Right atrium auricular region (tissue), 2 donors: ENCODE results near the gene PKDREJ. TPM values are rescaled to one million over a fixed set of nuclear protein-coding genes. Genes with fewer than 3 reads are reported as not detected.

Experiments
- DNase-seq: peaks from one replicate; pipeline ENCODE4 v3.0.0-alpha.2; 2019; ENCODE audit warnings: low spot score
- H3K27ac ChIP-seq, 2 donors: fragments of 200-600 bp; sonication (generic); 1 replicate in 1 of 2; 2 replicates in 1 of 2; pipeline ENCODE4 v1.5.1; 2016 to 2019
- H3K27me3 ChIP-seq, 2 donors: fragments of 200-600 bp; sonication (generic); one replicate each; pipeline versions ENCODE4 v1.5.1 to v1.6.0; 2017 to 2019
- H3K36me3 ChIP-seq: fragments of 200-600 bp; sonication (generic); one replicate; pipeline ENCODE4 v1.5.1; 2016
- H3K4me1 ChIP-seq, 2 donors: fragments of 200-600 bp; sonication (generic); one replicate each; pipeline versions ENCODE4 v1.5.1 to v1.6.0; 2017 to 2019
- H3K4me3 ChIP-seq, 2 donors: fragments of 200-600 bp; sonication (generic); 1 replicate in 1 of 2; 2 replicates in 1 of 2; pipeline ENCODE4 v1.5.1; 2017 to 2019; ENCODE audit warnings: mild to moderate bottlenecking in 1 of 2, moderate library complexity in 1 of 2
- H3K9me3 ChIP-seq, 2 donors: fragments of 200-600 bp; sonication (generic); one replicate each; pipeline ENCODE4 v1.5.1; 2019
- CTCF ChIP-seq, 2 donors: fragments of 200-600 bp; sonication (generic); IDR thresholded peaks; one replicate each; pipeline ENCODE4 v1.5.1; 2019; ENCODE audit warnings: antibody characterized with exemption in 2 of 2
- total RNA-seq, 2 donors: library from RNA; depleted of rRNA; stranded (reverse); fragments of >200 nt; gene quantifications; one replicate each; pipeline ENCODE4 v1.1.0, GENCODE V29; 2016

PKDREJ gene
- total RNA-seq, 2 donors from 2014 or later = 0.04 to 0.07 TPM

DNA sequence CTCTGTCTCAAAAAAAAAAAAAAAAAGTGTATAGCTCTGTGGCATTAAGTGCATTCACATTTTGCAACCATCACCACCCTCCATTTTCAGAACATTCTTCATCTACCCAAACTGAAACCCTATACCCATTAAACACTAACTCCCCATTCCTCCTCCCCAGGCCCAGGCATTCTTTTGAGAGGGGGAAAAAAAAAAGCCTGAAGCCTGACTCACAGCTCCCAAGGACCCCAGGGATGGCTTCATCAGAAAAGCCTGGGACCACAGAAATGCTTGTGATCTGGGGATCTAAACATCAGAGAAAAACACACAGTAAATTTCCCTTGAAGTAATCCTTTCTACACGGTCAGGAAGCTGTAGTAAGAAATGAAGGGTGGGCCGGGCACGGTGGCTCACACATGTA is 22.9 kb upstream of the PKDREJ start:
- TF ChIP-seq CTCF (IDR thresholded peaks at IDR 0.05) = no peak
- H3K36me3 ChIP-seq = peaks cover 68% of the 10 kb centered on the region
- H3K9me3 ChIP-seq = no peaks in the 10 kb centered on the region
- no peaks in the 10 kb centered on the region for H3K27me3 ChIP-seq
- H3K4me1 ChIP-seq = peaks cover 0 to 31% of the 10 kb centered on the region in 2 donors
- H3K4me3 ChIP-seq = no peak overlapping the region
- no peak for DNase-seq
- H3K27ac ChIP-seq = no peak overlapping the region

DNA sequence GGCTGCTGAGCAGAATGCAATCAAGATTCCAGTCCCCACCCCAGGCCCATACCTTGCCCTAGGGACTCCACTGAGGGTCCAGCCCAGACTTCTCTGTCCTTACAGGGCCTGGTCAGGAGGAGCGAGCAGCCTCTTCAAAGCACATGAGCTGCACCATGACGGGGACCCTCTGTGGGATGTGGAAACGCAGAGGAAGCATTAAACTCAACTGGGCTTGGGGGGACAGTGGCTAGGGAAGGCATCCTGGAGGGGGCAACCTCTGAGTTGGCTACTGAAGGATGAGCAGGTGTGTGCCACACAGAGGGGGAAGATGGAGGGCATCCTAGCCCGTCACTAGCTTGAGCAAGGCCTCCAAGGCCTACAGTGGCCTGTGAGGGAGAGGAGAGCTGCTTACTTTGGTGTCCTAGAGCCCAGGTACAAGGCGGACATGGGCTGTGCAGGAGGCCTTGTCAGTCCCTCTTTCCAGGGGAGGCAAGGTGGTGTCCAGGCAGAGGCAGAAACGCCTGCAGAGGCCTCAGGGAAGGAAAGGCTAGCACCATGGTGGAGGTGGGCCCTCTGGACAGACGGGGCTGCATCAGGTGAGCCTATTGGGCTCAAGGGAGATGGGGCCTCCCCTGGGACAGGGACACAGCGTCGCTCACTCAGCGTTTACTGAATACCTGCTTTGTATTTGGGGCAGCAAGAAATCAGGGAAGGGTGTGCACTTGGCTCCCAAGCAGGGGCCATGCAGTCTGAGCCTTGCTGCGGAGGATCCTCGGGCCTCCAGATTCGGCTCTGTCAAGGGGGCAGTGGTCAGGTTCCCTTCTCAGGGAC is 18.9 kb upstream of the PKDREJ start:
- Histone ChIP-seq H3K4me1 (peaks cover 0 to 9% of the 10 kb centered on the region in 2 donors), H3K27ac (no peak overlapping the region), H3K4me3 (no peak overlapping the region), H3K9me3 (no peaks in the 10 kb centered on the region), H3K36me3 (peaks cover 96% of the 10 kb centered on the region), H3K27me3 (no peaks in the 10 kb centered on the region)
- DNase-seq = no peak
- no peak for TF ChIP-seq CTCF (IDR thresholded peaks at IDR 0.05)

GRCh38 chr22:46280999-46281623 is 18.0 kb upstream of the PKDREJ start:
- Histone ChIP-seq H3K27ac (no peak overlapping the region), H3K4me1 (peaks cover 0 to 9% of the 10 kb centered on the region in 2 donors), H3K9me3 (no peaks in the 10 kb centered on the region), H3K27me3 (no peaks in the 10 kb centered on the region), H3K4me3 (no peak overlapping the region), H3K36me3 (peaks cover 95% of the 10 kb centered on the region)
- no peak for TF ChIP-seq CTCF (IDR thresholded peaks at IDR 0.05)
- no peak for DNase-seq

DNA sequence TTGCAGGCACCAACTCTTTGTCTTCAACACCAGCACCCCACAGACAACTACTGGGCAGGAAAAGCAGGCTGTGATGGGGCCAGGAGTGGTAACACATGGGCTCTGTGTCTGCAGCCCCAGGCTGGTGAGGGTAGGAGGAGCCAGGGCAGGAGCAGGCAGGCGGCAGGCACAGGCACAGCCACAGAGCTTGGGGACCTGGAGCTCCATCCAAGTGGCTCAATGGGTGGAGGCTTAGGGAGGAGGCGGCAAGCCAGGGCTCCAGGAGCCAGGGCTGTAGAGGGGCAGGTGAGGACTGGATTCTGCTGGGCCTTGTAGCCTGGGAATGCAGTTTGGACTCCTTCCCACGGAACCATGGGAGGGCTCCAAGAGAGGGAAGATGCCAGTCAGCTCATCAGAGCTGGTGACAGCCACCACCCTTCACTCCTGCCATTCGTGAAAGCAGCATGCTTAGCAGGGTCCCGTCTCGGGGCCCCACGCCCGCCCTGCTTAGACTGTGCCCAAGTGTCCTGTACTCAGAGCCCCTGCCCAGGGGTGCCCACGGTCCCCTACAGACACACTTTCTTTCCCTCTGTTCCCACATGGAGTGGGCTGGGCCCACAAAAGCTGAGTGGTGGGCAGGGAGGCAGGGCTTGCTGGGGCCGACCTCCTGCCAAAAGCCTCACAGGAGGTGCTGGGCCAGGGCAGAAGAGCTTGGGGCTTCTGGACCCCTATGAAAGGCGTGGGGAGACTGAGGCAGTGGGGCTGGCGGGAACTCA is 17.1 kb upstream of the PKDREJ start:
- Histone ChIP-seq H3K9me3 (no peaks in the 10 kb centered on the region), H3K36me3 (peaks cover 95% of the 10 kb centered on the region), H3K4me1 (peaks cover 0 to 9% of the 10 kb centered on the region in 2 donors), H3K27ac (peak overlapping the region in 1 of 2 donors; percentile 59), H3K27me3 (no peaks in the 10 kb centered on the region), H3K4me3 (no peak overlapping the region)
- no peak for DNase-seq
- no peak for TF ChIP-seq CTCF (IDR thresholded peaks at IDR 0.05)

- no peak for DNase-seq
- Histone ChIP-seq H3K36me3 (peaks cover 96% of the 10 kb centered on the region), H3K4me3 (no peak overlapping the region)
These were observed 15.8 kb upstream of the PKDREJ start for GRCh38 chr22:46278656-46279645.

More at GRCh38 chr22:46278656-46279645, 15.8 kb upstream of the PKDREJ start:
- H3K27me3 ChIP-seq = no peaks in the 10 kb centered on the region
- H3K9me3 ChIP-seq = no peaks in the 10 kb centered on the region
- H3K27ac ChIP-seq = no peak overlapping the region
- H3K4me1 ChIP-seq = peaks cover 0 to 9% of the 10 kb centered on the region in 2 donors
- TF ChIP-seq CTCF (IDR thresholded peaks at IDR 0.05) = no peak
